ENCODE results near the gene FHIT. TPM values are rescaled to one million over a fixed set of nuclear protein-coding genes. Genes with fewer than 3 reads are reported as not detected.

Gene FHIT
- total and polyA plus RNA-seq, 10 of the 15 experiments (the other 5 are each of a cell fraction or from before 2014, with no cell fraction given): 4.2 to 14.9 (median 9.4) TPM

GRCh38 chr3:60268123-60268522, 983.1 kb downstream of the FHIT start:
- no peak overlapping the region for H2AFZ ChIP-seq (ENCODE audit: control insufficient read depth, low read depth, low read length)
- RAD21 ChIA-PET (ENCODE audit: unreplicated experiment): no interaction called here
- H3K9ac ChIP-seq (ENCODE audit: control insufficient read depth, insufficient read depth, low read length): no peak overlapping the region
- FAIRE-seq (no peak), DNase-seq (ENCODE audit: low read depth, low spot score) (no peak), ATAC-seq (peak; percentile 44; the same call in 2 of the 3 replicates)
- WGBS (ENCODE audit: insufficient coverage, insufficient replicate concordance, low lambda C conversion rate, missing lambda C conversion rate): 3% methylated on average over 2 of the region's 2 CpGs
- H3K4me2 ChIP-seq (ENCODE audit: control insufficient read depth, insufficient read depth): no peak overlapping the region
- POLR2A ChIA-PET: no interaction called here
- no peaks in the 10 kb centered on the region for H3K9me3 ChIP-seq (replicated peaks; ENCODE audit: control insufficient read depth, insufficient read depth, low read length)
- SMC1A ChIA-PET (ENCODE audit: uncharacterized antibody, unreplicated experiment): no interaction called here
- CTCF ChIA-PET: interaction anchor here (0.7 kb wide), 1 partner anchor 768 kb away, joined by 3 read pairs; no protein-coding TSS in a partner anchor
- intact Hi-C loops (cut with micrococcal nuclease; ENCODE audit: unreplicated experiment): no loop called here
- H3K27ac ChIP-seq (ENCODE audit: control insufficient read depth, insufficient read depth): no peak overlapping the region
- no peaks in the 10 kb centered on the region for H3K79me2 ChIP-seq (ENCODE audit: control insufficient read depth, insufficient read depth, low read length)
- H3K27me3 ChIP-seq (replicated peaks in 1 of 2; ENCODE audit: control insufficient read depth in 2 of 2, insufficient read depth in 2 of 2, low read length in 1 of 2): no peaks in the 10 kb centered on the region; a peak in 2 of 4 replicates
- H3K4me3 ChIP-seq: no peak overlapping the region
- no peaks in the 10 kb centered on the region for H4K20me1 ChIP-seq (ENCODE audit: control insufficient read depth, insufficient read depth)
- TF ChIP-seq STAT3 (IDR thresholded peaks at IDR 0.05; ENCODE audit: low read depth, low read length): no peak
- TF ChIP-seq MYC (IDR thresholded peaks at IDR 0.05; ENCODE audit: insufficient read depth, insufficient read length, insufficient replicate concordance, low read length, severe bottlenecking): no peak
- no peak for TF ChIP-seq TCF3 (IDR thresholded peaks at IDR 0.05; ENCODE audit: borderline replicate concordance, insufficient read depth, low read depth, low read length)
- TF ChIP-seq ZZZ3 (IDR thresholded peaks at IDR 0.05; ENCODE audit: control insufficient read depth, insufficient read length, low read depth): no peak
- no peak for TF ChIP-seq RELA (IDR thresholded peaks at IDR 0.05; ENCODE audit: borderline replicate concordance, partially characterized antibody)
- TF ChIP-seq, protein P1, sequence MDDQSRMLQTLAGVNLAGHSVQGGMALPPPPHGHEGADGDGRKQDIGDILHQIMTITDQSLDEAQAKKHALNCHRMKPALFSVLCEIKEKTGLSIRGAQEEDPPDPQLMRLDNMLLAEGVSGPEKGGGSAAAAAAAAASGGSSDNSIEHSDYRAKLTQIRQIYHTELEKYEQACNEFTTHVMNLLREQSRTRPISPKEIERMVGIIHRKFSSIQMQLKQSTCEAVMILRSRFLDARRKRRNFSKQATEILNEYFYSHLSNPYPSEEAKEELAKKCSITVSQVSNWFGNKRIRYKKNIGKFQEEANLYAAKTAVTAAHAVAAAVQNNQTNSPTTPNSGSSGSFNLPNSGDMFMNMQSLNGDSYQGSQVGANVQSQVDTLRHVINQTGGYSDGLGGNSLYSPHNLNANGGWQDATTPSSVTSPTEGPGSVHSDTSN (IDR thresholded peaks at IDR 0.05; ENCODE audit: insufficient replicate concordance, low read depth, low read length): no peak
- TF ChIP-seq KLF5 (IDR thresholded peaks at IDR 0.05; ENCODE audit: partially characterized antibody): no peak
- TF ChIP-seq EGR1 (IDR thresholded peaks at IDR 0.05; ENCODE audit: borderline replicate concordance in 1 of 2, low read depth in 2 of 2, low read length in 2 of 2): no peak
- TF ChIP-seq CBX5 (IDR thresholded peaks at IDR 0.05; ENCODE audit: low read depth): no peak
- TF ChIP-seq ZBTB33 (IDR thresholded peaks at IDR 0.05): no peak
- TF ChIP-seq RAD51 (IDR thresholded peaks at IDR 0.05): no peak
- TF ChIP-seq, protein P2, sequence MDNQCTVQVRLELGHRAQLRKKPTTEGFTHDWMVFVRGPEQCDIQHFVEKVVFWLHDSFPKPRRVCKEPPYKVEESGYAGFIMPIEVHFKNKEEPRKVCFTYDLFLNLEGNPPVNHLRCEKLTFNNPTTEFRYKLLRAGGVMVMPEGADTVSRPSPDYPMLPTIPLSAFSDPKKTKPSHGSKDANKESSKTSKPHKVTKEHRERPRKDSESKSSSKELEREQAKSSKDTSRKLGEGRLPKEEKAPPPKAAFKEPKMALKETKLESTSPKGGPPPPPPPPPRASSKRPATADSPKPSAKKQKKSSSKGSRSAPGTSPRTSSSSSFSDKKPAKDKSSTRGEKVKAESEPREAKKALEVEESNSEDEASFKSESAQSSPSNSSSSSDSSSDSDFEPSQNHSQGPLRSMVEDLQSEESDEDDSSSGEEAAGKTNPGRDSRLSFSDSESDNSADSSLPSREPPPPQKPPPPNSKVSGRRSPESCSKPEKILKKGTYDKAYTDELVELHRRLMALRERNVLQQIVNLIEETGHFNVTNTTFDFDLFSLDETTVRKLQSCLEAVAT (IDR thresholded peaks at IDR 0.05): no peak
- no peak for TF ChIP-seq NRF1 (conservative IDR thresholded peaks at IDR 0.05; ENCODE audit: low read depth, low read length)
- TF ChIP-seq, protein P3, sequence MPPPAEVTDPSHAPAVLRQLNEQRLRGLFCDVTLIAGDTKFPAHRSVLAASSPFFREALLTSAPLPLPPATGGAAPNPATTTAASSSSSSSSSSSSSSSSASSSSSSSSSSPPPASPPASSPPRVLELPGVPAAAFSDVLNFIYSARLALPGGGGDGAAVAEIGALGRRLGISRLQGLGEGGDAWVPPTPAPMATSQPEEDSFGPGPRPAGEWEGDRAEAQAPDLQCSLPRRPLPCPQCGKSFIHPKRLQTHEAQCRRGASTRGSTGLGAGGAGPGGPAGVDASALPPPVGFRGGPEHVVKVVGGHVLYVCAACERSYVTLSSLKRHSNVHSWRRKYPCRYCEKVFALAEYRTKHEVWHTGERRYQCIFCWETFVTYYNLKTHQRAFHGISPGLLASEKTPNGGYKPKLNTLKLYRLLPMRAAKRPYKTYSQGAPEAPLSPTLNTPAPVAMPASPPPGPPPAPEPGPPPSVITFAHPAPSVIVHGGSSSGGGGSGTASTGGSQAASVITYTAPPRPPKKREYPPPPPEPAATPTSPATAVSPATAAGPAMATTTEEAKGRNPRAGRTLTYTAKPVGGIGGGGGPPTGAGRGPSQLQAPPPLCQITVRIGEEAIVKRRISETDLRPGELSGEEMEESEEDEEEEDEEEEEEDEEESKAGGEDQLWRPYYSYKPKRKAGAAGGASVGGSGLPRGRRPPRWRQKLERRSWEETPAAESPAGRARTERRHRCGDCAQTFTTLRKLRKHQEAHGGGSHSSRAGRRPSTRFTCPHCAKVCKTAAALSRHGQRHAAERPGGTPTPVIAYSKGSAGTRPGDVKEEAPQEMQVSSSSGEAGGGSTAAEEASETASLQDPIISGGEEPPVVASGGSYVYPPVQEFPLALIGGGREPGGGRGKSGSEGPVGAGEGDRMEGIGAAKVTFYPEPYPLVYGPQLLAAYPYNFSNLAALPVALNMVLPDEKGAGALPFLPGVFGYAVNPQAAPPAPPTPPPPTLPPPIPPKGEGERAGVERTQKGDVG (CRISPR knock-in tag; IDR thresholded peaks at IDR 0.05): no peak
- TF ChIP-seq POLR2A (IDR thresholded peaks at IDR 0.05; ENCODE audit: low read depth, low read length): no peak
- no peak for TF ChIP-seq PML (IDR thresholded peaks at IDR 0.05; ENCODE audit: low read length)
- TF ChIP-seq ATF7 (IDR thresholded peaks at IDR 0.05; ENCODE audit: low read depth): no peak
- TF ChIP-seq IKZF2 (IDR thresholded peaks at IDR 0.05): no peak
- no peak for TF ChIP-seq YY1 (IDR thresholded peaks at IDR 0.05; ENCODE audit: low read depth, low read length)
- H3K36me3 ChIP-seq (ENCODE audit: control insufficient read depth in 2 of 2, insufficient read depth in 2 of 2, low read length in 1 of 2): no peaks in the 10 kb centered on the region
- in situ Hi-C loops (cut with MboI): no loop called here
- no peaks in the 10 kb centered on the region for H3K4me1 ChIP-seq (ENCODE audit: control insufficient read depth, insufficient read depth, low read length)
- BruUV-seq (replicated peaks): no TSS peak
